SU-DHL-6 (cell line): ENCODE measurements around the gene CCNI2.

ENCODE experiments used
- H2AFZ ChIP-seq: fragments of 200-600 bp; sonication (generic); 2 replicates; pipeline ENCODE4 v1.6.1; 2014; ENCODE audit warnings: low read depth, mild to moderate bottlenecking, moderate library complexity, mixed read lengths, antibody characterized with exemption, low read length; ENCODE audit not compliant: severe bottlenecking
- H3F3A ChIP-seq: fragments of 200-600 bp; shearing (Covaris generic); 2 replicates; pipeline ENCODE4 v1.6.0; 2016; ENCODE audit warnings: antibody characterized with exemption, mild to moderate bottlenecking; ENCODE audit not compliant: insufficient read depth
- H3K27ac ChIP-seq: fragments of 200-600 bp; sonication (generic); 2 replicates; pipeline ENCODE4 v1.5.1; 2016; ENCODE audit warnings: low read depth, mild to moderate bottlenecking, low read length, moderate library complexity, mixed read lengths
- H3K27me3 ChIP-seq: fragments of 200-600 bp; sonication (generic), shearing (Covaris generic); 2 replicates; pipeline ENCODE4 v1.6.0; 2014; ENCODE audit warnings: mild to moderate bottlenecking, low read length
- H3K36me3 ChIP-seq: fragments of 200-600 bp; sonication (generic); 2 replicates; pipeline ENCODE4 v1.6.1; 2014; ENCODE audit warnings: mild to moderate bottlenecking, low read length, mixed read lengths
- H3K4me2 ChIP-seq: fragments of 300-600, 200-600 bp; shearing (Covaris generic), sonication (generic); 2 replicates; pipeline ENCODE4 v1.6.0; 2014; ENCODE audit warnings: low read length, low read depth, mild to moderate bottlenecking; ENCODE audit not compliant: poor library complexity, severe bottlenecking
- H3K4me3 ChIP-seq: fragments of 200-600 bp; sonication (generic); 2 replicates; pipeline ENCODE4 v1.5.1; 2014; ENCODE audit warnings: antibody characterized with exemption, low read length, mild to moderate bottlenecking, mixed read lengths; ENCODE audit not compliant: insufficient read depth, poor library complexity, severe bottlenecking
- H3K79me2 ChIP-seq: fragments of 200-600 bp; sonication (generic); 2 replicates; pipeline ENCODE4 v1.6.1; 2014; ENCODE audit warnings: mild to moderate bottlenecking, low read length, moderate library complexity; ENCODE audit not compliant: insufficient read depth
- H3K9ac ChIP-seq: fragments of 200-600 bp; sonication (generic); 2 replicates; pipeline ENCODE4 v1.7.0; 2014; ENCODE audit warnings: mild to moderate bottlenecking, low read length
- H3K9me2 ChIP-seq: fragments of 200-600 bp; sonication (generic); replicated peaks from 2 replicates; pipeline ENCODE4 v1.6.1; 2014; ENCODE audit warnings: low read length; ENCODE audit not compliant: insufficient read depth
- H3K9me3 ChIP-seq: fragments of 200-600 bp; sonication (generic); 2 replicates; pipeline ENCODE4 v1.6.1; 2014; ENCODE audit warnings: low read length, mixed read lengths; ENCODE audit not compliant: insufficient read depth
- H4K20me1 ChIP-seq: fragments of 200-600 bp; sonication (generic); 2 replicates; pipeline ENCODE4 v1.6.1; 2014; ENCODE audit warnings: low read depth, mild to moderate bottlenecking, antibody characterized with exemption, low read length, moderate library complexity, mixed read lengths
- CTCF ChIP-seq: fragments of 200-600 bp; sonication (generic); IDR thresholded peaks from one replicate; pipeline ENCODE4 v1.5.1; 2017; ENCODE audit warnings: antibody characterized with exemption, mild to moderate bottlenecking, low read length, moderate library complexity; ENCODE audit not compliant: insufficient read depth, poor library complexity, severe bottlenecking
- EZH2phosphoT487 ChIP-seq: fragments of 200-600 bp; sonication (generic), shearing (Covaris generic); conservative IDR thresholded peaks from 2 replicates; pipeline ENCODE4 v1.6.1; 2018; ENCODE audit warnings: mild to moderate bottlenecking, antibody characterized with exemption, low read length, moderate library complexity, mixed read lengths

CCNI2 gene

GRCh38 chr5:132774406-132774805 is 27.2 kb downstream of the CCNI2 start:
- Histone ChIP-seq H3K9me3 (no peaks in the 10 kb centered on the region), H2AFZ (no peak overlapping the region), H3K9ac (no peak overlapping the region), H3K27me3 (no peaks in the 10 kb centered on the region), H4K20me1 (no peaks in the 10 kb centered on the region), H3K4me3 (no peak overlapping the region), H3K9me2 (no peaks in the 10 kb centered on the region), H3K27ac (no peak overlapping the region), H3K4me2 (no peak overlapping the region), H3F3A (no peaks in the 10 kb centered on the region), H3K79me2 (no peaks in the 10 kb centered on the region), H3K36me3 (no peaks in the 10 kb centered on the region)
- no peak for TF ChIP-seq CTCF
- no peak for TF ChIP-seq EZH2phosphoT487

GRCh38 chr5:132774896-132775295 is 27.7 kb downstream of the CCNI2 start:
- Histone ChIP-seq H3K36me3 (no peaks in the 10 kb centered on the region), H3K9ac (no peak overlapping the region), H2AFZ (no peak overlapping the region), H3K27ac (no peak overlapping the region), H3K79me2 (no peaks in the 10 kb centered on the region), H3K9me2 (no peaks in the 10 kb centered on the region), H3K4me3 (no peak overlapping the region), H3F3A (no peaks in the 10 kb centered on the region), H3K4me2 (no peak overlapping the region), H4K20me1 (no peaks in the 10 kb centered on the region), H3K9me3 (no peaks in the 10 kb centered on the region), H3K27me3 (no peaks in the 10 kb centered on the region)
- TF ChIP-seq CTCF (no peak), EZH2phosphoT487 (no peak)

- Histone ChIP-seq H3F3A (no peaks in the 10 kb centered on the region), H3K27ac (no peak overlapping the region), H3K4me2 (no peak overlapping the region), H3K4me3 (no peak overlapping the region), H4K20me1 (no peaks in the 10 kb centered on the region), H3K9me3 (no peaks in the 10 kb centered on the region), H3K36me3 (no peaks in the 10 kb centered on the region), H2AFZ (no peak overlapping the region), H3K9me2 (no peaks in the 10 kb centered on the region), H3K27me3 (no peaks in the 10 kb centered on the region), H3K9ac (no peak overlapping the region), H3K79me2 (no peaks in the 10 kb centered on the region)
- TF ChIP-seq EZH2phosphoT487 (no peak), CTCF (no peak)
Observed at GRCh38 chr5:132775476-132775961, 28.3 kb downstream of the CCNI2 start.
